Stimulated activated CD4-positive, alpha-beta T cell treated with anti-CD3 and anti-CD28 coated beads, Interleukin-12 subunit alpha, Interleukin-12 subunit beta, amount 100 ng/mL, for 24 hours (primary cell): ENCODE measurements around the gene CCDC172.
"Not testable (repeated sequence)": the region's sequence is repeated elsewhere in the genome, so short reads cannot be mapped to it uniquely, and the experiment has no call there.

Source experiments
- DNase-seq, 2 experiments: peaks; one replicate each; pipeline ENCODE4 v3.0.0-alpha.2; 2020; ENCODE audit warnings: low read depth in 2 of 2

The CCDC172 gene

GRCh38 chr10:116331815-116332214 is 7.6 kb downstream of the CCDC172 start:
- no peak for DNase-seq

- DNase-seq = no peak
Measured at GRCh38 chr10:116336866-116337265, 12.6 kb downstream of the CCDC172 start.

GRCh38 chr10:116352125-116352524 is 27.9 kb downstream of the CCDC172 start:
- DNase-seq = no peak

GRCh38 chr10:116353817-116354216 is 29.6 kb downstream of the CCDC172 start:
- no peak for DNase-seq

GRCh38 chr10:116355341-116355740 is 31.1 kb downstream of the CCDC172 start:
- DNase-seq = no peak

GRCh38 chr10:116356833-116357232 is 32.6 kb downstream of the CCDC172 start:
- no peak for DNase-seq

- no peak for DNase-seq
Measured at GRCh38 chr10:116364868-116365267, 40.6 kb downstream of the CCDC172 start.

- no peak for DNase-seq
Measured at GRCh38 chr10:116371737-116372136, 47.5 kb downstream of the CCDC172 start.

GRCh38 chr10:116382290-116382689 is 58.0 kb downstream of the CCDC172 start:
- no peak for DNase-seq

GRCh38 chr10:116385311-116385710 is 61.1 kb downstream of the CCDC172 start:
- DNase-seq = no peak

GRCh38 chr10:116385994-116386809 is 62.0 kb downstream of the CCDC172 start:
- DNase-seq = no peak

GRCh38 chr10:116393246-116393831 is 69.1 kb downstream of the CCDC172 start:
- not testable (repeated sequence) for DNase-seq

GRCh38 chr10:116395223-116395985 is 71.2 kb downstream of the CCDC172 start:
- DNase-seq = no peak

GRCh38 chr10:116398224-116398623 is 74.0 kb downstream of the CCDC172 start:
- DNase-seq = no peak

- no peak for DNase-seq
Measured at GRCh38 chr10:116402858-116403257, 78.6 kb downstream of the CCDC172 start.

- no peak for DNase-seq
Measured at GRCh38 chr10:116403740-116404250, 79.5 kb downstream of the CCDC172 start.

- DNase-seq = no peak
Measured at GRCh38 chr10:116408719-116409118, 84.5 kb downstream of the CCDC172 start.

GRCh38 chr10:116410351-116410750 is 86.1 kb downstream of the CCDC172 start:
- no peak for DNase-seq

- no peak for DNase-seq
Measured at GRCh38 chr10:116417821-116418220, 93.6 kb downstream of the CCDC172 start.

GRCh38 chr10:116418389-116418788 is 94.1 kb downstream of the CCDC172 start:
- DNase-seq = no peak

GRCh38 chr10:116421815-116422214 is 97.6 kb downstream of the CCDC172 start:
- DNase-seq = no peak

- DNase-seq = no peak
Measured at GRCh38 chr10:116427671-116428070, 103.4 kb downstream of the CCDC172 start, which contains the start of gene PNLIPRP3. Gene PNLIPRP3 (plus strand): TSS chr10:116427847. CDS start chr10:116428013, 166 bp downstream.
